Effector memory CD4-positive, alpha-beta T cell (primary cell): ENCODE data around the gene ENAM.
"Not testable (repeated sequence)": the region's sequence is repeated elsewhere in the genome, so short reads cannot be mapped to it uniquely, and the experiment has no call there.

Experiments
- DNase-seq, 3 donors: peaks; one replicate each; pipeline ENCODE4 v3.0.0-alpha.2; 2020
- H3K27ac ChIP-seq: 2 replicates; pipeline ENCODE4 v1.7.0; 2013; ENCODE audit warnings: mild to moderate bottlenecking, low read length, moderate library complexity; ENCODE audit not compliant: insufficient read depth, poor library complexity, severe bottlenecking
- H3K27me3 ChIP-seq: replicated peaks from 2 replicates; pipeline ENCODE4 v1.7.0; 2013; ENCODE audit warnings: mild to moderate bottlenecking, low read length; ENCODE audit not compliant: insufficient read depth, control insufficient read depth, poor library complexity, severe bottlenecking
- H3K36me3 ChIP-seq: 2 replicates; pipeline ENCODE4 v1.7.0; 2013; ENCODE audit warnings: mild to moderate bottlenecking, low read length, moderate library complexity; ENCODE audit not compliant: control insufficient read depth, insufficient read depth
- H3K4me1 ChIP-seq: 2 replicates; pipeline ENCODE4 v1.7.0; 2013; ENCODE audit warnings: low read length, mild to moderate bottlenecking; ENCODE audit not compliant: control insufficient read depth, insufficient read depth, poor library complexity, severe bottlenecking
- H3K4me3 ChIP-seq: 2 replicates; pipeline ENCODE4 v1.7.0; 2013; ENCODE audit warnings: low read length, low read depth, mild to moderate bottlenecking; ENCODE audit not compliant: insufficient read depth, poor library complexity, severe bottlenecking
- H3K9me3 ChIP-seq: 2 replicates; pipeline ENCODE4 v1.7.0; 2013; ENCODE audit warnings: mild to moderate bottlenecking, low read length, moderate library complexity; ENCODE audit not compliant: control insufficient read depth

Gene ENAM

GRCh38 chr4:70627620-70628019, 924 bp upstream of the ENAM start:
- Histone ChIP-seq H3K4me3 (no peak overlapping the region), H3K36me3 (no peaks in the 10 kb centered on the region), H3K9me3 (no peaks in the 10 kb centered on the region), H3K27ac (no peak overlapping the region), H3K27me3 (no peaks in the 10 kb centered on the region), H3K4me1 (no peaks in the 10 kb centered on the region)
- no peak for DNase-seq

GRCh38 chr4:70629469-70630090, 1.0 kb downstream of the ENAM start:
- Histone ChIP-seq H3K27ac (no peak overlapping the region), H3K4me1 (no peaks in the 10 kb centered on the region), H3K9me3 (no peaks in the 10 kb centered on the region), H3K36me3 (no peaks in the 10 kb centered on the region), H3K27me3 (no peaks in the 10 kb centered on the region), H3K4me3 (no peak overlapping the region)
- no peak for DNase-seq

GRCh38 chr4:70630162-70630561, 1.6 kb downstream of the ENAM start:
- no peaks in the 10 kb centered on the region for H3K9me3 ChIP-seq
- H3K4me1 ChIP-seq: no peaks in the 10 kb centered on the region
- no peak overlapping the region for H3K4me3 ChIP-seq
- no peaks in the 10 kb centered on the region for H3K36me3 ChIP-seq
- DNase-seq: no peak
- H3K27me3 ChIP-seq: no peaks in the 10 kb centered on the region
- no peak overlapping the region for H3K27ac ChIP-seq

GRCh38 chr4:70632028-70632427, 3.5 kb downstream of the ENAM start:
- DNase-seq: no peak
- Histone ChIP-seq H3K36me3 (no peaks in the 10 kb centered on the region), H3K4me1 (no peaks in the 10 kb centered on the region), H3K9me3 (no peaks in the 10 kb centered on the region), H3K27ac (no peak overlapping the region), H3K27me3 (no peaks in the 10 kb centered on the region), H3K4me3 (no peak overlapping the region)

GRCh38 chr4:70634482-70634881, 5.9 kb downstream of the ENAM start:
- H3K36me3 ChIP-seq: no peaks in the 10 kb centered on the region
- H3K27me3 ChIP-seq: no peaks in the 10 kb centered on the region
- no peak overlapping the region for H3K27ac ChIP-seq
- DNase-seq: no peak
- no peaks in the 10 kb centered on the region for H3K9me3 ChIP-seq
- no peaks in the 10 kb centered on the region for H3K4me1 ChIP-seq
- H3K4me3 ChIP-seq: no peak overlapping the region

GRCh38 chr4:70637239-70637913, 8.8 kb downstream of the ENAM start:
- H3K27me3 ChIP-seq: peaks cover 3% of the 10 kb centered on the region
- no peak overlapping the region for H3K4me3 ChIP-seq
- H3K9me3 ChIP-seq: no peaks in the 10 kb centered on the region
- no peak overlapping the region for H3K27ac ChIP-seq
- no peaks in the 10 kb centered on the region for H3K4me1 ChIP-seq
- no peaks in the 10 kb centered on the region for H3K36me3 ChIP-seq
- DNase-seq: no peak

GRCh38 chr4:70640192-70640591, 11.6 kb downstream of the ENAM start:
- no peak for DNase-seq
- Histone ChIP-seq H3K27ac (no peak overlapping the region), H3K4me3 (no peak overlapping the region), H3K27me3 (peaks cover 3% of the 10 kb centered on the region), H3K9me3 (no peaks in the 10 kb centered on the region), H3K4me1 (no peaks in the 10 kb centered on the region), H3K36me3 (no peaks in the 10 kb centered on the region)

- H3K4me3 ChIP-seq, H3K9me3 ChIP-seq, H3K36me3 ChIP-seq, H3K4me1 ChIP-seq, DNase-seq, H3K27ac ChIP-seq, H3K27me3 ChIP-seq: not testable (repeated sequence)
Observed at GRCh38 chr4:70650741-70651140, 22.2 kb downstream of the ENAM start.

- H3K4me3 ChIP-seq: no peak overlapping the region
- no peaks in the 10 kb centered on the region for H3K27me3 ChIP-seq
- no peak overlapping the region for H3K27ac ChIP-seq
- H3K9me3 ChIP-seq: no peaks in the 10 kb centered on the region
- no peaks in the 10 kb centered on the region for H3K4me1 ChIP-seq
- DNase-seq: no peak
- H3K36me3 ChIP-seq: no peaks in the 10 kb centered on the region
Observed at GRCh38 chr4:70651864-70652506, 23.4 kb downstream of the ENAM start.

- Histone ChIP-seq H3K27me3 (no peaks in the 10 kb centered on the region), H3K27ac (no peak overlapping the region), H3K36me3 (no peaks in the 10 kb centered on the region), H3K9me3 (no peaks in the 10 kb centered on the region), H3K4me1 (no peaks in the 10 kb centered on the region), H3K4me3 (no peak overlapping the region)
- no peak for DNase-seq
Observed at GRCh38 chr4:70654605-70655011, 26.1 kb downstream of the ENAM start.
